ENCODE results near the gene ARMC8.

Gene ARMC8

DNA sequence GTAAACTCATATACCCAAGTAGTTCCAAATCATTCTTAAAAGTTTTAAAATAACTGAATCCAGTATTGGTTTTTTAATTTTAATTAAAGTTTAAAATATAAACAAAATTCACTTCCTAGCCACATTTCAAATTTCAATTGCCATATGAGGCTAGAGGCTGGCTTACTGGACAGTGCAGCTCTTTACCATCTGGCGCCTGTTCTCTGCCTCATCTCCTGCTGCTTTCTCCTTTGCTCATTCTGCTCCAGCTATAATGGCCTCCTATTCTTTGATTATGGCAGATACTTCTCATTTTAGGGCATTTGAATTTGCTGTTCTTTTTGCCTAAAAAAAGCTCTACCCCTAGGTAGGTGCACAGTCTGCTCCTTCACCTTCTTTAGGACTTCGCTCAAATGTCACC is 19.1 kb downstream of the ARMC8 start:
- no peak for DNase-seq (ENCODE audit: low read depth in 2 of 2)
- no peak overlapping the region for H3K4me3 ChIP-seq (replicated peaks in 1 of 2; ENCODE audit: low read depth in 2 of 2, low read length in 2 of 2)
- TF ChIP-seq, protein P1, sequence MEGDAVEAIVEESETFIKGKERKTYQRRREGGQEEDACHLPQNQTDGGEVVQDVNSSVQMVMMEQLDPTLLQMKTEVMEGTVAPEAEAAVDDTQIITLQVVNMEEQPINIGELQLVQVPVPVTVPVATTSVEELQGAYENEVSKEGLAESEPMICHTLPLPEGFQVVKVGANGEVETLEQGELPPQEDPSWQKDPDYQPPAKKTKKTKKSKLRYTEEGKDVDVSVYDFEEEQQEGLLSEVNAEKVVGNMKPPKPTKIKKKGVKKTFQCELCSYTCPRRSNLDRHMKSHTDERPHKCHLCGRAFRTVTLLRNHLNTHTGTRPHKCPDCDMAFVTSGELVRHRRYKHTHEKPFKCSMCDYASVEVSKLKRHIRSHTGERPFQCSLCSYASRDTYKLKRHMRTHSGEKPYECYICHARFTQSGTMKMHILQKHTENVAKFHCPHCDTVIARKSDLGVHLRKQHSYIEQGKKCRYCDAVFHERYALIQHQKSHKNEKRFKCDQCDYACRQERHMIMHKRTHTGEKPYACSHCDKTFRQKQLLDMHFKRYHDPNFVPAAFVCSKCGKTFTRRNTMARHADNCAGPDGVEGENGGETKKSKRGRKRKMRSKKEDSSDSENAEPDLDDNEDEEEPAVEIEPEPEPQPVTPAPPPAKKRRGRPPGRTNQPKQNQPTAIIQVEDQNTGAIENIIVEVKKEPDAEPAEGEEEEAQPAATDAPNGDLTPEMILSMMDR (IDR thresholded peaks at IDR 0.05; ENCODE audit: low read depth, low read length): no peak

DNA sequence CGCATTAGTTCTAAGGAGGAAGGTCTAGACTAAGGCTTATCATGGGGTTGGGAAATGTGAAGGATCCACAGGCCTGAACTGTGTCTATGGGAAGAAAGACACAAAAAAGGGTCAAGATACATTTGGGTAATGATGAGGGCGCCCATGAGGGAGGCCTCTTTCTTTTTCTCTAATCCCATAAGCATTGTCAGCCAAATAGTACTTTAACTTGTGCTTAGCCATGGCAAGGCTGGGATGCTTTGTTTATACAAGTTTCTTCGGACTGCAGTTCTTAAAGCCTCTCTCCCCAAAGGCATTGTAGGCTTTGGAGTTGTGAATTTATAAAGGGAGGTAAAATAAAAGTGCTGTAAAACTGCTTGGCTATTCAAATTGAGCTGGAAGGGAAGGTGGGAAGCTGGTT is 23.4 kb downstream of the ARMC8 start:
- H3K4me3 ChIP-seq (replicated peaks in 1 of 2; ENCODE audit: low read depth in 2 of 2, low read length in 2 of 2): no peak overlapping the region
- no peak for DNase-seq (ENCODE audit: low read depth in 2 of 2)
- TF ChIP-seq, protein P1 (IDR thresholded peaks at IDR 0.05; ENCODE audit: low read depth, low read length): no peak

DNA sequence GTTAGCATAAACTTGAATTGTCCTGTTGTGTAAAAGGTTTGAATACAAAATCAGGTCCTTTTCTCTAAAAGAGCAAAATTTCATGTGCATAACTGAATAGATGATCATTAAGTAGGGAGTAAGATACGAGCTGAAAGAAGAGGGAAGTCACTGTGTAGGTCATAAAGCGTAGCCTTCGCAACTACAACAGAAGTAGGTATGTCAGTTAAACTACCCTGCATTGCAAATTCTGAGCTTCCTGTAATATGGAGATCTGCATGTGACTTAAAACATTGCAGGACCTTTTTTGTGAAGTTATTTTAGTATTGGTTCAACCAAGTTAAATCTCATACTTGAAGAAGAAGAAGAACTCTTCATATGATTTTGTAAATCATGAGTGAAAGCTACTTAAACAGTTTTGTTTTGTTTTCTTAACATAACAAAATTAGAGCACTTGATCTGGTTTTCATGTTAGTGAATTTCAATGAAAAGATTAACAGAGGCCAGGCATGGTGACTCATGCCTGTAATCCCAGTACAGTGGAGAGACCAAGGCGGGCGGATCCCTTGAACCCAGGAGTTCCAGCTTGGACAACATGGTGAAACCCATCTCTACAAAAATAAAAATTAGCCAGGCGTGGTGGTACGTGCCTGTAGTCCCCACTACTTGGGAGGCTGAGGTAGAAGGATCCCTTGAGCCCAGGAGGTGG is 26.4 kb downstream of the ARMC8 start:
- TF ChIP-seq, protein P1 (IDR thresholded peaks at IDR 0.05; ENCODE audit: low read depth, low read length): no peak
- DNase-seq (ENCODE audit: low read depth in 2 of 2): no peak
- no peak overlapping the region for H3K4me3 ChIP-seq (replicated peaks in 1 of 2; ENCODE audit: low read depth in 2 of 2, low read length in 2 of 2)

DNA sequence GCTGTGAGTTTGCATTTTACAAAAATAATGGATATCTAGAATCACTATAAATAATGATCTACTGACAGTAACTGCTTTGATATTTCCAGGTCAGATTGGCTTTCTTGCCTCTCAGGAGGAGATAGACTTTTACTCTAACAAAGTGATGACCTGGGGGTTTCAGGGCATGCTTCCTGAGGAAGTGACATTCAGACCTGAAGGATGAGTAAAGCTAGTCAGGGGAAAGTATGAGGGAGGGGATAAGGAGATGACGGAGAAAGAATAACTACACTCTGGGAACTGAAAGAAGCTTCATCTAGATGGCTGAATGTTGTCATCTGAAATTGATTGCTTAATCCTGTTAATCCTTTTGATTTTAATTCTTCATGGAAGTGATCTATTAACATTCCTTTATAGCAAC is 32.2 kb downstream of the ARMC8 start:
- TF ChIP-seq, protein P1 (IDR thresholded peaks at IDR 0.05; ENCODE audit: low read depth, low read length): no peak
- H3K4me3 ChIP-seq (replicated peaks in 1 of 2; ENCODE audit: low read depth in 2 of 2, low read length in 2 of 2): no peak overlapping the region
- DNase-seq (ENCODE audit: low read depth in 2 of 2): peak in 1 of 2 donors; percentile 66

DNA sequence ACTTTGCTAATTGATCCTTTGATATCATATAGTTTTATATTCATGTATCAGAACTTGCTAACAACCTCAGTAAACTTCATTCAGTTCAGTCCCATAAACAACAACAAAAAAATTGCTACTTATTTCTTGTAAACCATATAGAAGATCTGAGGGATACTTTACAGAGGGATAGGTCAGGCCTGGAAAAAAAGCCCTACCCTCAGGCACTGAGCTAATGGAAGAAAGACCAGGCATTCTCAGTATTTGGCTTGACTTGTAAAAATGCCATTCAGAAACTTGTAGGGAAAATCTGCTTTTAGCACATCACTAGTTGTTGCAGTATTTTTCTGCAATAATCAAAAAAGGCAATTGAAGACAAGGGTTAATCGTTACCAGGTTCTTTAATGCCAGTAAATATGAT is 33.1 kb downstream of the ARMC8 start:
- TF ChIP-seq, protein P1 (IDR thresholded peaks at IDR 0.05; ENCODE audit: low read depth, low read length): no peak
- no peak overlapping the region for H3K4me3 ChIP-seq (replicated peaks in 1 of 2; ENCODE audit: low read depth in 2 of 2, low read length in 2 of 2)
- no peak for DNase-seq (ENCODE audit: low read depth in 2 of 2)

GRCh38 chr3:138220788-138221187 is 33.7 kb downstream of the ARMC8 start:
- TF ChIP-seq, protein P1 (IDR thresholded peaks at IDR 0.05; ENCODE audit: low read depth, low read length): no peak
- DNase-seq (ENCODE audit: low read depth in 2 of 2): peak in 1 of 2 donors; percentile 40

More at GRCh38 chr3:138220788-138221187, 33.7 kb downstream of the ARMC8 start:
- no peak overlapping the region for H3K4me3 ChIP-seq (replicated peaks in 1 of 2; ENCODE audit: low read depth in 2 of 2, low read length in 2 of 2)

All from cardiac fibroblast (primary cell).